ENCODE results near the gene PLEKHH1. TPM values are rescaled to one million over a fixed set of nuclear protein-coding genes. Genes with fewer than 3 reads are reported as not detected.

The PLEKHH1 gene
- total RNA-seq, 3 donors from 2014 or later, result 45.8 to 110 (median 61.5) TPM

DNA sequence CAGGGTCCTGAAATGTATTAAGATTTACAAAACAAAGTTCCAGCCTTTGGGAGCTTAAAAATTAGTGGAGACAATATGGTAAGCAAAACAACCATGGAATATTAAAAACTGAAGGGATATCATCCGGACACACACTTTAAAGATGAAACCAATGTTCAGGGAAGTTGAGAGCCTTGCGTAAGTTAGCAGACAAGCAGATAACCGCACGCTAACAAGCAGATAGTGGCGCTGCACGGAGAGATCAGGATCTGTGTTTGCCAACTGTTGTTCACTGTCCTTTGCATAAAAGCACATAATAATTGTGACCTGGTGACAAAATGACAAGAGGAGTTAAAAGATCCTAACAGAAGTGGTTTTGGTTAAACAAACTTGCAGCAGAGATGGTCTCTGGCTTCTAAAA, 30.2 kb upstream of the PLEKHH1 start:
- H3K9me3 ChIP-seq, result no peaks in the 10 kb centered on the region
- no peaks in the 10 kb centered on the region for H3K36me3 ChIP-seq (ENCODE audit: low read depth)
- intact Hi-C loops (cut with DNase I, micrococcal nuclease), result no loop called here
- TF ChIP-seq, protein P1, sequence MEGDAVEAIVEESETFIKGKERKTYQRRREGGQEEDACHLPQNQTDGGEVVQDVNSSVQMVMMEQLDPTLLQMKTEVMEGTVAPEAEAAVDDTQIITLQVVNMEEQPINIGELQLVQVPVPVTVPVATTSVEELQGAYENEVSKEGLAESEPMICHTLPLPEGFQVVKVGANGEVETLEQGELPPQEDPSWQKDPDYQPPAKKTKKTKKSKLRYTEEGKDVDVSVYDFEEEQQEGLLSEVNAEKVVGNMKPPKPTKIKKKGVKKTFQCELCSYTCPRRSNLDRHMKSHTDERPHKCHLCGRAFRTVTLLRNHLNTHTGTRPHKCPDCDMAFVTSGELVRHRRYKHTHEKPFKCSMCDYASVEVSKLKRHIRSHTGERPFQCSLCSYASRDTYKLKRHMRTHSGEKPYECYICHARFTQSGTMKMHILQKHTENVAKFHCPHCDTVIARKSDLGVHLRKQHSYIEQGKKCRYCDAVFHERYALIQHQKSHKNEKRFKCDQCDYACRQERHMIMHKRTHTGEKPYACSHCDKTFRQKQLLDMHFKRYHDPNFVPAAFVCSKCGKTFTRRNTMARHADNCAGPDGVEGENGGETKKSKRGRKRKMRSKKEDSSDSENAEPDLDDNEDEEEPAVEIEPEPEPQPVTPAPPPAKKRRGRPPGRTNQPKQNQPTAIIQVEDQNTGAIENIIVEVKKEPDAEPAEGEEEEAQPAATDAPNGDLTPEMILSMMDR (IDR thresholded peaks at IDR 0.05), result no peak
- H3K4me1 ChIP-seq (ENCODE audit: low read depth), result no peaks in the 10 kb centered on the region
- ATAC-seq, result no peak
- DNase-seq, result no peak
- H3K4me3 ChIP-seq, result no peak overlapping the region

DNA sequence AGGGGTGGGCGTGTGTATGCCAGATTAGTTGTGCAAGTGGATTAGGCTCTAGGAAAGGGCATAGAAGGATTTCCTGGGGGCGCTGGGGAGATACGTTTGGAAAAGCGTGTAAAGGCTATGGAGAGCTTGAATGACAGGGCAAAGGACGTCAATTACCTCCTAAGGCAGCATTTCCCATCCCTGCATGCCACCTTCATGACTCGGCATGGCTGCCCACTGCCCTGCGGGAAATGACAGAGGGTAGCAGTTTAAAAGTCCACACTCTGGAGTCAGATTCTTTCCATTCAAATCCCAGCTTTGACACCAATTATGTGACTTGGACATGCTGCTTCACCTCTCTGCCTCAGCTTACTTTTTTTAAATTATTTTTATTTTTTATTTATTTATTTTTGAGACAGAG, 29.8 kb upstream of the PLEKHH1 start:
- Histone ChIP-seq H3K9me3 (no peaks in the 10 kb centered on the region), H3K4me3 (no peak overlapping the region), H3K4me1 (ENCODE audit: low read depth) (no peaks in the 10 kb centered on the region), H3K36me3 (ENCODE audit: low read depth) (no peaks in the 10 kb centered on the region)
- intact Hi-C loops (cut with DNase I, micrococcal nuclease), result no loop called here
- TF ChIP-seq, protein P1 (IDR thresholded peaks at IDR 0.05), result no peak
- ATAC-seq (no peak), DNase-seq (no peak)

DNA sequence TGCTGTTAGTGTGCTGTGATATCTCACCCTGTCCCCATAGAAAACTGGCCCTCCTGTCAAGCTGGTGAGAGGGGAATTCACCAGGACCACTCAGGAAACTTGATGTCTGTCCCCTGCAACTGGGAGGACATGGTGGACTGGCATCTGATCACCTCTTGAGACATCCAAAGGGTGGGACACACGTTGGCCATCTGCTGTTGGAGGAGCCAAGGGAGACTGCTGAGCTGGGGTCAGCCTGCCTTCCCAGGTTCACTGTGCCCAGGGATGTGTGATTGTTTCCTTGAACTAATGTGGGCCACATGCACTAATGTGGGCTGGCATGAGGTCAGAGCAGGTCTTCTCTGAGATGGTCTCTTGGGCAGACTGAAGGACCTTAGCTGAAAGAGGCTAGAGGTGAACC, 27.8 kb upstream of the PLEKHH1 start:
- no peak for ATAC-seq
- no peak overlapping the region for H3K4me3 ChIP-seq
- no peak for DNase-seq
- H3K4me1 ChIP-seq (ENCODE audit: low read depth), result no peaks in the 10 kb centered on the region
- TF ChIP-seq, protein P1 (IDR thresholded peaks at IDR 0.05), result no peak
- intact Hi-C loops (cut with DNase I, micrococcal nuclease), result no loop called here
- H3K9me3 ChIP-seq, result no peaks in the 10 kb centered on the region
- H3K36me3 ChIP-seq (ENCODE audit: low read depth), result no peaks in the 10 kb centered on the region

DNA sequence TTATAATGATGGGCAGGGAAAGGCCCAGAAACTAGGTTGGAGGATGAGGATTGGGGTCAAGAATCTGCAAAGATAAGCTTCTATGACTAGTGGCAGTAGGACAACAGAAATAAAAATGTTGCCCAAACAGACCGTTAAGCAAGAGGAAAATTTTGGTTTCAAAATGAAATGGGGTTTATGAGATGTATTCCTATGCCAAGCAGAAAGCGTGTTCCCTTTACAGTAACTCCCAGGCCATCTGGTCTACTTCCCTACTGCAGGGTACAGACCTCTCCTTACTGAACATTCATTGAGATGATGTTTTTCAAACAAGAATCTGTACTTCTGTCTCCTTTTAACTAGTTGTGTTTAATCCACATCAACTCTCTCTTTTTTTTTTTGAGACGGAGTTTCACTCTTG, 24.1 kb upstream of the PLEKHH1 start:
- intact Hi-C loops (cut with DNase I, micrococcal nuclease), result no loop called here
- TF ChIP-seq, protein P1 (IDR thresholded peaks at IDR 0.05), result no peak
- Histone ChIP-seq H3K4me1 (ENCODE audit: low read depth) (no peaks in the 10 kb centered on the region), H3K36me3 (ENCODE audit: low read depth) (no peaks in the 10 kb centered on the region), H3K9me3 (no peaks in the 10 kb centered on the region), H3K4me3 (no peak overlapping the region)
- peak; percentile 30 for ATAC-seq
- no peak for DNase-seq

DNA sequence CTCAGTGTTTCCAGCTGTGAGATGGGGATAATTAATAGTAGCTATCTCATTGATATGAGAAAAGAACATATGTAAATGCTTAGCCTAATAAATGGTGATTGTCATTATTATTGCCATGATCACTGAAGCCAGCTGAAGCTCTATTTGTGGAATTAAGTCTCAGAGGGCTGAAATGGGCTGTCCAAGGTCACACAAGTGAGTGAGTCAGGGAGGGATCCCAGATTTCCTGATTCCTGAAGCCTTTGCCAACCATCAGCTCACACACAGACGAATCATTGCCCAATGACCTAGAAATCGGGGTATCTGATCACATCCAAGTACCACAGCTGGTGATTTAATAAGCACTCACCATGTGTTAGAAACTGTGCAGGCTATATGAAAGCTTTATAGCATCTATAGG, 23.0 kb upstream of the PLEKHH1 start:
- ATAC-seq (no peak), DNase-seq (no peak)
- intact Hi-C loops (cut with DNase I, micrococcal nuclease), result no loop called here
- no peaks in the 10 kb centered on the region for H3K9me3 ChIP-seq
- no peaks in the 10 kb centered on the region for H3K4me1 ChIP-seq (ENCODE audit: low read depth)
- TF ChIP-seq, protein P1 (IDR thresholded peaks at IDR 0.05), result no peak
- H3K4me3 ChIP-seq, result no peak overlapping the region
- no peaks in the 10 kb centered on the region for H3K36me3 ChIP-seq (ENCODE audit: low read depth)

DNA sequence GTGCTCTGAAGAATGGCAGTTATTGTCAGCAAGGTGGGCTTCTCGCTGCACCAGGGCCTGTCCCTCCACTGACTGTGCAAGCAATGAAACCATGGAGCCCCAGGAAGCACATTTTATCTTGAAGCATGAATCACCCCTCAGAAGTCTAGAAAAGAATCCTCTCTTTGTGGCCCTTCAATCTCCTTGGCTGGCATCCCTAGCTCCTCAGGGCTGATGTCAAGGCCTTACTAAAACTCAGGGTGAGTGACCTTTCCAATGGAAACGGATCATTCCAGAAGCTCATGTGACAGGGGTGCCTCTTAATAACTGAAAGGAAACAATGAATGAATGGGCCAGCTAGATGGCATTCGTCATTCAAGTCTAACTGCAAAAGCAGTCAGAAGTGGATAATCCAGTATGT, 22.3 kb upstream of the PLEKHH1 start:
- DNase-seq, result no peak
- H3K36me3 ChIP-seq (ENCODE audit: low read depth), result no peaks in the 10 kb centered on the region
- intact Hi-C loops (cut with DNase I, micrococcal nuclease), result no loop called here
- TF ChIP-seq, protein P1 (IDR thresholded peaks at IDR 0.05), result no peak
- no peaks in the 10 kb centered on the region for H3K4me1 ChIP-seq (ENCODE audit: low read depth)
- H3K9me3 ChIP-seq, result no peaks in the 10 kb centered on the region
- ATAC-seq, result no peak
- no peak overlapping the region for H3K4me3 ChIP-seq
